Right hindlimb (tissue), 1 donor: ENCODE results near the gene ZNF619.
A peak's percentile ranks its signal among the peaks of the same experiment; 100 is the strongest.

ENCODE experiments used
- DNase-seq: peaks from one replicate; pipeline ENCODE4 v3.0.0-alpha.2; 2018

Gene ZNF619

DNA sequence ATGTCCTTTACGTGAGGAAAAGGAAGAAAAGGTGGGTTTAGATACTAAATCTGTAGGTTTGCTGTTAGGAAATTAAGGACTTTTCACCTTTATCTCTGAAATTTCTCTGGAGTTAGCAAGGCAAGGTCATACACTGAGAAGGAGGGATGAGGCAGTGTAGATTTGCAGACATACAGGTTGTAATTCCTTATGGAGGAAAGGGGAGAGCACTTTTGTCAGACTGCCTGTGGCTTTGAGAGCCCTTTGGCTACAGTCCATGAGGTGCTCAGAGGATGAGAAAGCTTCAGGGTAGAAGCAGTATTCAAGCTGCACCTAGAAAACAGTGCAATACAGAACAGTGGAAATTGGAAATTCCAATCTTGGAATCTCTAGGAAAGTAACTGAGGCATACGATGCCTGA is 11.5 kb upstream of the ZNF619 start:
- DNase-seq = no peak

DNA sequence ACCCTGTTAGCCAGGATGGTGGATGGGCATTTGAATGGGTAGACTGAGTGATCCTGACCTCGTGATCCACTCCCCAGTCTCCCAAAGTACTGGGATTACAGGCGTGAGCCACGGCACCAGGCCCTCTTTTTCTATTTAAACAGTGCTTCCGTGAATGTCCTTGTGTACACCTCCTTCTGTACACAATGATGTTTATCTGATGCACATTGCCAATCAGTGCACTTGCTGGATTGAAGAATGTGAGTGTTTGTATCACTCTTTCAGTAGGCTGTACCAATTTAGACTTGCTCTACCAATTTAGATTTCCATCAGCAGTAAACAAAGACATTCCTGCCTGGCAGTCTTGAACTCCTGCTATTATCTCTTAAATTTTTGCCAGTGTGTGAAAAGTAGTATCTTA is 8.9 kb upstream of the ZNF619 start:
- DNase-seq = no peak

DNA sequence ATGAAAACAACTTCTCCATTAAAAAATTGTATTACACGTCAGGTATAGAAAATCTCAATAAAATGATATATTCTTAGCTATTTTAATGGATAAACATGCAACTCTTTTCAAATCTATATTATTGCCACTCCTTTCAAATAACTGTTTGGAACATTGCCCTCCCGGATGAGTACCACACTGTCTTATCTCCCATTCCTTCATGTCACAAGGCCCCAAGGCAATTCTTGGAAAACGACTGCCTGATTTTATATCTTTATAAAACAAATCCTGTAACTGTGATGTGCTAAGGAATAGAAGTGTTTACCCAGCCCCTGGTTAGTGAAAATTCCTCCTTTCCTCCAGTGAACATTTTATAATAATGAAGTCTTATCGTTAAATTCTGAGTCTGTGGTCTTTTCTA is 6.2 kb upstream of the ZNF619 start:
- DNase-seq = no peak

DNA sequence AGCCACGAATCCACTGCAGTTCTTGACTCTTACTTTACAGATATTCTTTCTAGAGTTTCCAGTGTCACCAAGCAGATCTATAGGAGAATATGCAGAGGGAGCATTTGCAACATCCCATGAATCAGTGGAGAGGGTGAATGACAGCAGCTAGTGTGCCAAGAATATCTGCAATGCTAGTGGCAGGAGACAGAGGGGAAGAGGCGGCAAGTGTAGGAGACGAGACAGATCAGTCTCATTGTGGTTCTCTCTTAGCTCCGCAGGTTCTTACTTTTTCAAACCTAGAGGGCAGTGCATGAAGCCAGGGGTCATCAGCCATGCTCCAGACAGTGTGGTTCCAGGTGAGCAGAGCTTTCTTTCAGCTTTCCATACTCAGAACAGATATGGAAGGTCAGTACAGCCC is 744 bp downstream of the ZNF619 start:
- DNase-seq = no peak

DNA sequence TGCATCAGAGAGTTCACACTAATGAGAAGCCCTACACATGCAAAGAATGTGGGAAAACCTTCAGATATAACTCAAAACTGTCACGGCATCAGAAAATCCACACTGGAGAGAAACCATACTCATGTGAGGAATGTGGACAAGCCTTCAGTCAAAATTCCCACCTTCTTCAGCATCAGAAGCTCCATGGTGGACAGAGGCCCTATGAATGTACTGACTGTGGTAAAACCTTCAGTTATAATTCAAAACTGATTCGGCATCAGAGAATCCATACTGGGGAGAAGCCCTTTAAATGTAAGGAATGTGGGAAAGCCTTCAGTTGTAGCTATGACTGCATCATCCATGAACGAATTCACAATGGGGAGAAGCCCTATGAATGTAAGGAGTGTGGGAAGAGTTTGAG is 10.2 kb downstream of the ZNF619 start:
- no peak for DNase-seq

DNA sequence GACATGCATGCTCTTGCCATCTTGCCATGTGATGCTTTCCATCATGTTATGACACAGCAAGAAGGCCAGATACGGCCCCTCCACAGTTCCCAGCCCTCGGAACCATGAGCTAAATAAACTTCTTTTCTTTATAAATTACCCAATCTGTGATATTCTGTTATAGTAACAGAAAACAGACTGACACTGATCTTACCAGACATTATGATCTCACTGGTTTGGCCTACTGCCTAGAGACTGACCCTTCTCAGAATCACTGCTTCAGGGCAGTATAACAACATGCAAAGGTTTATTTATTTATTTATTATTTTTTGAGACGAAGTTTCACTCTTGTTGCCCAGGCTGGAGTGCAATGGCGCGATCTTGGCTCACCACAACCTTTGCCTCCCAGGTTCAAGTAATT is 14.0 kb downstream of the ZNF619 start:
- no peak for DNase-seq

DNA sequence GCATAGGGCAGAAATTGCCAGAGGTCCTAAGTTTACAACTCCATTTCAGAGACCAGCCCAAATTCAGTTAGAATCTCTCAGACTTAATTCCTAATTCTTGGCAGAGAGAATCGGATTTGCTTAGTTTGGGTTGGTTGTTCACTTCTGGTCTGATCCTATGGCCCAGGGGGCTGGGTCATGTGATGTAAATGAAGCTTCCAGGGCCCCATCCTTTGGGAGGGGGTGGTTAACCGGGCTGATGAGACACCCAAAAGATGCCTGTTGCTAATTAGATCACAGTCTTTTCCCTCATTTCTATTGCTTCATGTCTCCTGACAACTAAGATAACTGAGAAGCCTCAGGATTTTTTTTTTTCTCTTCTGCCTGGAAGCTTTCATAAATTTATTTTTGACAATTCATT is 17.8 kb downstream of the ZNF619 start:
- no peak for DNase-seq

- no peak for DNase-seq
Measured at GRCh38 chr3:40497288-40497687, 20.4 kb downstream of the ZNF619 start.

GRCh38 chr3:40499952-40500351 is 23.0 kb downstream of the ZNF619 start:
- no peak for DNase-seq

- DNase-seq = no peak
Measured at GRCh38 chr3:40502034-40502433, 25.1 kb downstream of the ZNF619 start.

GRCh38 chr3:40504636-40505430 is 27.9 kb downstream of the ZNF619 start:
- no peak for DNase-seq

- DNase-seq = peak; percentile 82
Measured at GRCh38 chr3:40505599-40506462, 28.9 kb downstream of the ZNF619 start, which contains the start of gene ZNF620. Gene ZNF620 (plus strand): TSS chr3:40506039. CDS start chr3:40506353, 314 bp downstream.

DNA sequence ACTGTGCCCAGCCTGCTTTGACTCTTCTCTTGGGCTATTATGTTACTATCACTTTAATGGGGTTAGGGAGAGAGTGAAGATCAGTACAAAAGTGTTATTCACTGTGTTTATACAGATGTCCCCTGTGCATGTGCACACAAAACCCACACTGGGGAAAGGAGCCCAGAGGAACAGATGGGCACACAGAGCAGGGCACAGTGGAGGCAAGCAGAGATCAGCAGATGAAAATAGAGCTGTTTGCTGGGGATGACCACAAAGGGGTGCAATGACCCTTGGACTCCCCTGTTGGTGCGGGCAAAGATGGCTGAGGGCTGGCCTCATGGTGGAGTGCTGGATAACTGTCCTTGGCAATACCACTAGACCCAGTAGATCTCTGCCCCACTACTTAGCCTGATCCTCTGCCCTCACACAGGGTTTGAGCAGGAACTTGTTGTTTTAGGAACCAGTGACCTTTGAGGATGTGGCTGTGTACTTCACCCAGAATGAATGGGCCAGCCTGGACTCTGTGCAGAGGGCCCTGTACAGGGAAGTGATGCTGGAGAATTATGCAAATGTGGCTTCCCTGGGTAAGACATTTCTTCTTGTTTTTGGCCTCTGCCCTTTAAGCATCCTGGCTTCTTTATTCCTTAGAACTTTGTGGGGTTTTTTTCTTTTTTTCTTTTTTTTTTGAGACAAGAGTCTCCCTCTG is 34.3 kb downstream of the ZNF619 start:
- DNase-seq = no peak

GRCh38 chr3:40516201-40516600 is 39.3 kb downstream of the ZNF619 start:
- no peak for DNase-seq

GRCh38 chr3:40518067-40518466 is 41.1 kb downstream of the ZNF619 start:
- DNase-seq = no peak

DNA sequence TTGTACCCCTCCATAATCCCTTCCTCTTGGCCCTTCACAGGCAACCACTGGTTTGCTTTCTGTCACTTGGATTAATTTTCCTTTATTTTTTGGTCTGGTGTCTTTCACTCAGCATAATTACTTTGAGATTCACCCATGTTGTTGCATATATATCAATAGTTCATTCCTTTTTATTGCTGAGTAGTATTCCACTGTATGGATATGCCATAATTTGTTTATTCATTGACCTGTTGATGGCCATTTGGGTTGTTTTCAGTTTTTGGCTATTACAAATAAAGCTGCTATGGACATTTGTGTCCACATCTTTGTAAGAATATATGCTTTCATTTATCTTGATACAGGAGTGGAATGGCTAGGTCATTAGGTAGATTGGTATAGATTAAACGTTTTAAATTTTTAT is 41.9 kb downstream of the ZNF619 start:
- no peak for DNase-seq

DNA sequence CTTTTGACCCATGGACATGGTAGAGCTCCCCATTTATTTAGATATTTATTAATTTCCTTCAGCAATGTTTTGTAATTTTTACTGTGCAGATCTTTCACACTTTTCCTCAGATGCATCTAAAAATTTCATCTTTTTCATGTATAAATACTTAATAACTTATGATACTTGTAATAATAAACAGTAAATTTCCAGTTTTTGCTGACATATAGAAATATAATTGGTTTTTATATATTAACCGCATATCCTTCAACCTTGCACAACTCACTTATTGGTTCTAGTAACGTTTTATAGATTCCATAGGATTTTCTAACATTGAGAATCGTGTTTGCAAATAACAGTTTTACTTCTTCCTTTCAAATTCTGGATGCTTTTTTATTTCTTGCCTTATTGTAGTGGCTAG is 44.3 kb downstream of the ZNF619 start:
- DNase-seq = no peak

GRCh38 chr3:40523781-40524180 is 46.9 kb downstream of the ZNF619 start:
- DNase-seq = no peak

GRCh38 chr3:40524222-40524567 is 47.3 kb downstream of the ZNF619 start:
- DNase-seq = no peak

DNA sequence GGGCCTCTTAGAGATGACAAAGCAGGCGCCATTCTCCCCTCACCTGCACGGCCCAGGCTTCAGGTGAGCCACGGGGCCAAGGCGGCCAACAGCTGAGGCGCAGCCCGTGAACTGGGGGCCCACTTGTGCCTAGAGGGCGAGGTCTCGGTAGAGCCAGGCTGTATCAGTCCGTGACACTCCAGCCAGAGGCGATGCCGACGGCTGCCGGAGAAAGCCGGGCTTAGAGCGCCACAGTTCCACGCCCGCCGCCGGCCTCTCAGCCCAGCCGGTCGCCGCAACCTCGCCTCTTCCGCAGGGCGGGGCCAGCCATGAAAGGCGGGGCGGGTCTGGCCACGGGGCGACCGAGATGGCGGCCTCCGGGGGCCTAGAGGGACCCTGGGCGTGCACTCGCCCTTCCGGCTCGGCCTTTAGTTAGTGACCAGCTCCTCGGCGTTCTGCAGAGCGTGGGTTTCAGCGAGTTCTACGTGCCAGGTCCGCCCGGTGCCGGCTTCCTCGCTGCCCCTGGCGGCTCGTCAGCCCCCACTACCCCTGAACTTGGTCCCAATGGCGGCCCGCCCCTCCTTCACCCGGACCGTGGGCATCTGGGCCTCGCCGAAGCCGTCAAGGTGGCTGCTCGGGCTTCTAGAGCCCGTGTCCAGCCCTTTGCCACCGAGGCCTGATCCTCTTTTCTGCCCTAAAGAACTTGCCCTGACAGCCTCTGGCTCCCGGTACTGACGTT is 47.8 kb downstream of the ZNF619 start, which contains the start of gene ZNF621:
Gene ZNF621 (plus strand): TSS at position 393 of the 718 bp plus-strand sequence. CDS start 881 bp downstream, outside the sequence.
- peak; percentile 93 for DNase-seq

DNA sequence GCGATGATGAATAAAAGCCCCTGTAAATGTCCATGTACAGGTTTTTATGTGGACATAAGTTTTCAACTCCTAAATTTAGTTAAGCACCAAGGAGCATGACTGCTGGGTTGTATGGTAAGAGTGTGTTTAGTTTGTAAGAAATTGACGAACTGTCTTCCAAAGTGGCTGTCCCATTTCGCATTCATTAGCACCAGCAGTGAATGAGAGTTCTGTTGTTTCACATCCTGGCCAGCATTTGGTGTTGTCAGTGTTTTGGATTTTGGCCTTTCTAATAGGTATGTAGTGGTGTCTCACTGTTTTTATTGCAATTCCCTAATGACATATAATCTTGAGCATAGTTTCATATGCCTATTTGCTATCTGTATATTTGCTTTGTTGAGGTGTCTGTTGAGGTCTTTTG is 51.5 kb downstream of the ZNF619 start:
- DNase-seq = no peak

DNA sequence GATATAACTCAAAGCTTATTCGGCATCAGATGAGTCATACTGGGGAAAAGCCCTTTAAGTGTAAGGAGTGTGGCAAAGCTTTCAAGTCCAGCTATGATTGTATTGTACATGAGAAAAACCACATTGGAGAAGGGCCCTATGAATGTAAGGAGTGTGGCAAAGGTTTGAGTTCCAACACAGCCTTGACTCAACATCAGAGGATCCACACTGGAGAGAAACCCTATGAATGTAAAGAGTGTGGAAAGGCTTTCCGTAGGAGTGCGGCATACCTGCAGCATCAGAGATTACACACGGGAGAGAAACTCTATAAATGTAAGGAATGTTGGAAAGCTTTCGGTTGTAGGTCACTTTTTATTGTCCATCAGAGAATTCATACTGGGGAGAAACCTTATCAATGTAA is 55.3 kb downstream of the ZNF619 start:
- no peak for DNase-seq

DNA sequence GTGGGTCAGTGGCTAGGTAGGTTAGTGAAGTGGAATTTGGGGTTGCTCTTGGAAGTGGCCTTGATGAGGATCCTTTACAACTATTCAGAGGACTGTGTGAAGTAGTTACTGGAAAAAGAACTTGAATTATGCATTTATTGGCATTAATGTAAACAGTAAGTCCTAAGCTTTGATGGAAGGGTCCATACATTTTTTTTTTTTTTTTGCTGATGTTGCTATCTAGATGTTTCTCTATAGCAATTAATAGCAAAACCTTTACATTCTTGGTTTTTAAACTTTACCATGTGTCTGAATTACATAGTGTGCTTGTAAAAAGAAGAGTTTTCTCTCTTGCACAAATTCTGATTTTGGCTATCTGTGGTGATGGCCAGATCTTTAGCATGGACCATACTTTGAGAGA is 57.4 kb downstream of the ZNF619 start:
- DNase-seq = no peak
